Liver (tissue), 3 donors: Measurements from ENCODE around the gene CDC14A.

Experiments used
- ATF3 ChIP-seq: IDR thresholded peaks from 2 replicates; pipeline ENCODE4 v1.6.1; 2016; ENCODE audit warnings: antibody characterized with exemption
- CTCF ChIP-seq: fragments of 150-350 bp; IDR thresholded peaks from 2 replicates; pipeline ENCODE4 v1.5.1; 2017; ENCODE audit warnings: improper control_type of control experiment, low read depth, low read length; ENCODE audit not compliant: missing input control
- EGR1 ChIP-seq, 2 donors: IDR thresholded peaks; 2 replicates each; pipeline ENCODE4 v1.6.1; 2016 to 2018; ENCODE audit warnings: antibody characterized with exemption in 2 of 2, low read depth in 2 of 2
- FOXA1 ChIP-seq: IDR thresholded peaks from 2 replicates; pipeline ENCODE4 v1.6.1; 2016; ENCODE audit warnings: antibody characterized with exemption
- FOXA2 ChIP-seq: IDR thresholded peaks from 2 replicates; pipeline ENCODE4 v1.6.1; 2016; ENCODE audit warnings: antibody characterized with exemption
- GABPA ChIP-seq, 2 donors: IDR thresholded peaks in 1 of 2; conservative IDR thresholded peaks in 1 of 2; 2 replicates each; pipeline ENCODE4 v1.6.1; 2016; ENCODE audit warnings: antibody characterized with exemption in 2 of 2, mild to moderate bottlenecking in 1 of 2, moderate library complexity in 1 of 2
- JUND ChIP-seq, 2 donors: IDR thresholded peaks; 2 replicates each; pipeline ENCODE4 v1.6.1; 2016; ENCODE audit warnings: antibody characterized with exemption in 2 of 2
- MAX ChIP-seq: IDR thresholded peaks from 2 replicates; pipeline ENCODE4 v1.6.1; 2016; ENCODE audit warnings: antibody characterized with exemption
- NR2F2 ChIP-seq: IDR thresholded peaks from 2 replicates; pipeline ENCODE4 v1.6.1; 2016; ENCODE audit warnings: antibody characterized with exemption
- REST ChIP-seq: IDR thresholded peaks from 2 replicates; pipeline ENCODE4 v1.6.1; 2016; ENCODE audit warnings: antibody characterized with exemption, mild to moderate bottlenecking
- SP1 ChIP-seq: IDR thresholded peaks from 2 replicates; pipeline ENCODE4 v1.6.1; 2018; ENCODE audit warnings: antibody characterized with exemption, mild to moderate bottlenecking
- TAF1 ChIP-seq: conservative IDR thresholded peaks from 2 replicates; pipeline ENCODE4 v1.6.1; 2016; ENCODE audit warnings: antibody characterized with exemption, mild to moderate bottlenecking
- YY1 ChIP-seq: IDR thresholded peaks from 2 replicates; pipeline ENCODE4 v1.6.1; 2016; ENCODE audit warnings: antibody characterized with exemption, mild to moderate bottlenecking
- ZBTB33 ChIP-seq: IDR thresholded peaks from 2 replicates; pipeline ENCODE4 v1.6.1; 2016; ENCODE audit warnings: antibody characterized with exemption
- donor health status: healthy.
- donor health status: healthy.

- TF ChIP-seq TAF1, result no peak
- TF ChIP-seq CTCF, result no peak
- TF ChIP-seq SP1, result no peak
- TF ChIP-seq GABPA (IDR thresholded peaks at IDR 0.05 in 1 of 2, conservative IDR thresholded peaks at IDR 0.05 in 1 of 2), result no peak
- TF ChIP-seq NR2F2, result no peak
- no peak for TF ChIP-seq REST
- TF ChIP-seq EGR1 (IDR thresholded peaks at IDR 0.05; ENCODE audit: low read depth in 2 of 2), result no peak
- TF ChIP-seq ATF3, result no peak
- TF ChIP-seq YY1, result no peak
- no peak for TF ChIP-seq FOXA2
- TF ChIP-seq MAX, result no peak
- no peak for TF ChIP-seq ZBTB33
- no peak for TF ChIP-seq FOXA1
- TF ChIP-seq JUND (IDR thresholded peaks at IDR 0.05), result no peak
These were observed 129.0 kb downstream of the CDC14A start for GRCh38 chr1:100481303-100481702.
